ENCODE data around the gene ADAM10.

- TF ChIP-seq CTCF (IDR thresholded peaks at IDR 0.05; ENCODE audit: insufficient read depth, low read depth, low read length): no peak
- TF ChIP-seq EZH2 (IDR thresholded peaks at IDR 0.05; ENCODE audit: insufficient read depth, low read length): no peak
Observed at GRCh38 chr15:58585693-58586443, 163.6 kb downstream of the ADAM10 start.
